ENCODE measurements around the gene ARL8A.

GRCh38 chr1:202165267-202165941, 20.9 kb upstream of the ARL8A start:
- no peak for TF ChIP-seq POLR2AphosphoS5 (IDR thresholded peaks at IDR 0.05; ENCODE audit: insufficient read depth in 1 of 2, low read depth in 1 of 2)
- no peak for TF ChIP-seq CTCF (IDR thresholded peaks at IDR 0.05)
- TF ChIP-seq POLR2A (IDR thresholded peaks at IDR 0.05), result no peak

All from vagina (tissue), 2 donors.